GM10847 (cell line): ENCODE data around the gene OR13C4.

Experiments used
- POLR2A ChIP-seq: IDR thresholded peaks from 2 replicates; pipeline ENCODE4 v1.6.1; 2011; ENCODE audit not compliant: insufficient read length; ENCODE audit errors: extremely low read depth

The OR13C4 gene

DNA sequence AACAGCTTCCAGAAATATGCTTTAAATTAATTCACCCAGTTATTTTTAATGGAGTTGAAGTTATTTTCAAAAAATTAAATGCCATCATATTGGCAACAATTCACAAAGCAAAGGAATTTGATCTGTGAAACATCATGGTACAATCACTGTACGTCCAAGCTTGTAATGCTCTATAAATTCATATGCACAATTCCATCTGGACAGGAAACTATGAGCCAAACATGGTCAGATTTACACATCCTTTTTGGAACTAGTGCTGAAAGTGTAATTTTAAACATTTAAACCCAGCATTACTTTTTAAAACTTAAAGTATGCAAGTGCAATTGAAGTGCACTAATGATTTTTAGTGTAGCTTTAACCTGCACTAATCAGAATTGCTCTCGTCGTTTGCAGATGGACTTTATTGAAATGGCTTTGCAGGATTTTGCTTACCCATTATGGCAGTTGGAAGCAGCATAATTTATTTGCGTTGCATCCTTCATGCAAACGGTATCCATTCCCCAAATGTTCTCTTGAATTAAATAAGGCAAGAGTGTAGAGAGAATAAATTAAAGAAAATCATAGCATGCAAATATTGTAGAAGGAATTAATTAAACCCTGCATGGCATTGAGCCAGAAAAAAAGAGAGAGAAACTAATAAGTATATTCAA, 44.0 kb downstream of the OR13C4 start:
- TF ChIP-seq POLR2A, result no peak
